GM12891 (cell line): ENCODE results near the gene MORN2.

Source experiments
- DNase-seq: peaks from one replicate; pipeline ENCODE4 v3.0.0; 2011; ENCODE audit warnings: low spot score; ENCODE audit not compliant: insufficient read length
- FAIRE-seq: peaks from 2 replicates; lab custom pipeline; 2011; peaks lifted over from hg19 to GRCh38; lab: Jason Lieb, UNC
- PAX5 ChIP-seq: IDR thresholded peaks from 2 replicates; pipeline ENCODE4 v1.6.1; 2011; ENCODE audit warnings: low read length, moderate library complexity, mild to moderate bottlenecking; ENCODE audit not compliant: insufficient read depth, severe bottlenecking
- POLR2A ChIP-seq: IDR thresholded peaks from 2 replicates; pipeline ENCODE4 v1.6.1; 2011; ENCODE audit warnings: low read depth, low read length, control low read depth
- POLR2AphosphoS5 ChIP-seq: IDR thresholded peaks from 2 replicates; pipeline ENCODE4 v1.6.1; 2011; ENCODE audit warnings: low read depth, low read length, control low read depth
- POU2F2 ChIP-seq: IDR thresholded peaks from 2 replicates; pipeline ENCODE4 v1.6.1; 2011; ENCODE audit warnings: low read depth, mild to moderate bottlenecking, control low read depth, low read length, moderate library complexity
- SPI1 ChIP-seq: IDR thresholded peaks from 2 replicates; pipeline ENCODE4 v1.6.1; 2011; ENCODE audit warnings: low read depth, low read length, control low read depth
- TAF1 ChIP-seq: IDR thresholded peaks from 2 replicates; pipeline ENCODE4 v1.6.1; 2011; ENCODE audit warnings: low read depth, low read length, control low read depth

The MORN2 gene

DNA sequence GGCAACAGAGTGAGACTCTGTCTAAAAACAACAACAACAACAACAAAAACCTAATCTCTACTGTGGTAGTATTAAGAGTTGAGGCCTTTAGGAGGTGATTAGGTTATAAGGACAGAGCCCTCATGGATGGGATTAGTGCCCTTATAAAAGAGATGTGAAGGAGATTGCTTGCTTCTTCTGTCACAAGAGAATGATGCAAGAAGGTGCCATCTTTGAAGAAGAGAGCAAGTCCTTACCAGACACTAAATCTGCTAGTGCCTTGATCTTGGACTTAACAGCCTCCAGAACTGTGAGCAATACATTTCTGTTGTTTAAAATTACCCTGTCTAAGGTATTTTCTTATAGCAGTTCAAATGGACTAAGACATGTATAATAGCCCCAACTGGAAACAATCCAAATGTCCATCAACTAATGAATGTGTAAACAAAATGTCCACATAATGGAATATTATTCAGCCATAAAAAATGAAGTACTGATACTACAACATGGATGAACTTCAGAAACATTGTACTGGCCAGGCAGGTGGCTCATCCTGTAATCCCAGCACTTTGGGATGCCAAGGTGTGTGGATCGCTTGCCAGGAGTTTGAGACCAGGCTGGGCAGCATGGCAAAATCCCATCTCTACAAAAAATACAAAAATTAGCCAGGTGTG, 12.3 kb downstream of the MORN2 start:
- no peak for DNase-seq
- no peak for FAIRE-seq
- no peak for TF ChIP-seq PAX5
- TF ChIP-seq POLR2A: no peak
- no peak for TF ChIP-seq POU2F2
- no peak for TF ChIP-seq POLR2AphosphoS5
- TF ChIP-seq SPI1: no peak
- no peak for TF ChIP-seq TAF1

DNA sequence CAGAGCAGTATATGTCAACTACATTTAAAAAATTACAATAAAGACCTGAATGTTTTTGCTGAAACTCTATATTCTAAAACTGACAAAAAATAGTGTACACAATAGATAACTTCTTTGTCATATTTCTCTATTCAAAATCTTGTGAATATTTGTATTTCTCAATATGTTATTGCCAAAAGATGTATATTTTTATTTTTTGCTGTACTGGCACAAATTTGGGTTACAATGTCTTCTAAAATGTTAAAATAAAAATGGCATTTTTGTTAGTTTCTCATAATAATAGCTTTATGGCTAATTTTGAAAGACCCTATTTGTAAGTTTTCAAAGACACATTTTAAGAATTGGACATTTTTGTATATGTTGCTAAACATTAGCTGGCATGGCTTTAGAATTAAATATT, 13.3 kb downstream of the MORN2 start:
- TF ChIP-seq TAF1: no peak
- DNase-seq: no peak
- FAIRE-seq: no peak

DNA sequence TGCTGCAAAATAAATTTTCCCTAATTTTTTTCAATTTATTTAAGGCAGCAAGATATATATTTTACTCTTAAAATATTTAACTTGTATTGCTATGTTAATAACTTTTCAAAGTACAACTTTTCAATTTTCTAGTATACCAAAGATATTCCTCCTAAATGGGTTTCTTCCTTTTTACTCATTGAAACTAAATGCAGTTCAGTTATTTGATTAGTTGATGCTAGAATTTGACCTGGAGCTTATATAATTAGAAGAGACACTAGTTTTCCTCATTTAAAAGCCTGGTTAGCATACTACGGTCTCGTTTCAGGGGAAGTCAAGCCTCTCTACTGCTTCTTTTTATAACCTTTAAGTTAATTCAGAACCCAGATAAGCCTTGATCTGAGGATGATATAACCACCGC, 13.8 kb downstream of the MORN2 start, which contains the start of gene ARHGEF33:
Gene ARHGEF33, plus strand, starts transcription at position 301 of the 400 bp plus-strand sequence. CDS start 29,573 bp downstream, outside the sequence.
- DNase-seq (no peak), FAIRE-seq (no peak)
- TF ChIP-seq POLR2A (no peak), POLR2AphosphoS5 (no peak), TAF1 (no peak), PAX5 (no peak), SPI1 (no peak), POU2F2 (no peak)

DNA sequence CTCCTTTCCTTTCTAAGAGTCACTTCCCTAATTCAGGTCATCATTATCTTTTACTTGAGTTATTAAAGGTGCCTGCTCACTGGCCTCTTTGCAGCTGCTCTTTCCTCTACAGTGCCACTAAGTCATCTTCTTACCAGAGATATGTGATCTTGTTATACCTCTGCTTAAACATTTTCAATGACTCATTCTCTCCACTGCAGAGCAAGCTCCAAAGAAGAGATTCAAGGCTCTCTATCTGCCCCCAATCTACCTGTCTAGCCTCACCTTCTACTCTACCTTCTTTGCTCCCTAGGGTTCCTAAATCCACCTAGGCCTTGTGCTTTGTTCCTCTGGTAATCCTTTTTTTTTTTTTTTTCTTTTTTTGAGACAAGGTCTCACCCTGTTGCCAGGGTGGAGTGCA, 17.0 kb downstream of the MORN2 start:
- FAIRE-seq: no peak
- TF ChIP-seq POLR2A (no peak), TAF1 (no peak), SPI1 (peak; percentile 31; the same call in 1 of the 2 replicates), POLR2AphosphoS5 (no peak), PAX5 (no peak)
- DNase-seq: no peak

DNA sequence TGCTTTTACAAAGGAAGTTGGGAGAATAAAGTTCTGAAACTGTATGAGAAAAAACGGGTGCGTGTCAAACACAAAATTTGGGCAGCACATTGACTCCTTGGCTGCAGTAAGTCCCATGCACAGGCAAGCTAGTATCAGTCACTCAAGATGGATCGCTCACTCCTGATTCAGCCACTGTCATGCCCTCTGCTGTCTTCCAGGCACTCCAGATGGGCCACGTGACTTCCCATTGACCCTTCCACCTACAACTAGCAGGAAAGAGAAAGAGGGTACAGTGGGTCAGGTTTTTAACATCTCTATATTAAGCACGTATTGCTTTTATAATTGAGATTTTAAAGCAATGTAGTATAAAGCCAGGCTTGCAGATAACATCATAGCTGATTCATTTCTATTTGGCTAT, 22.5 kb downstream of the MORN2 start:
- FAIRE-seq (no peak), DNase-seq (no peak)
- no peak for TF ChIP-seq POU2F2
- no peak for TF ChIP-seq SPI1
- no peak for TF ChIP-seq TAF1
- TF ChIP-seq PAX5: no peak
- TF ChIP-seq POLR2AphosphoS5: no peak
- no peak for TF ChIP-seq POLR2A

DNA sequence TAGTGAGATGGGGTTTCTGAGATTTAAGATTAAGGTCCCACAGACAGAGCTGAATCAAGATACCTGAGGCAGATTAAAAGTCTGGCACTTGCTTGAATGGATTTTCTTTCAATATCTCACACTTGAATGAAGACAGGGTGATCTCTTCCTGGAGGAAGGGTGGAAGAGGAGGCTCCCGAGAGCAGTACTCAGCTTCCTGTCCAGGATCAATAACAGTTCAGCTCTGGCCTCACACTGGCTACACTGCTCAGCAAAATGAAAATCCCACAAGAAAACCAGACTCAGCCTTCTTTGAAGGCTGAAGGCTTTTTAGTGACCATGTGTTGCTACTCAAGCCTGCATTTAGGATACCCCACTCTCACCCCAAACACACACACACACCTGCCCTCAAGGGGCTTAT, 24.9 kb downstream of the MORN2 start:
- no peak for TF ChIP-seq POLR2AphosphoS5
- no peak for TF ChIP-seq SPI1
- TF ChIP-seq POU2F2: no peak
- no peak for TF ChIP-seq PAX5
- TF ChIP-seq POLR2A: no peak
- no peak for TF ChIP-seq TAF1
- FAIRE-seq (no peak), DNase-seq (no peak)

DNA sequence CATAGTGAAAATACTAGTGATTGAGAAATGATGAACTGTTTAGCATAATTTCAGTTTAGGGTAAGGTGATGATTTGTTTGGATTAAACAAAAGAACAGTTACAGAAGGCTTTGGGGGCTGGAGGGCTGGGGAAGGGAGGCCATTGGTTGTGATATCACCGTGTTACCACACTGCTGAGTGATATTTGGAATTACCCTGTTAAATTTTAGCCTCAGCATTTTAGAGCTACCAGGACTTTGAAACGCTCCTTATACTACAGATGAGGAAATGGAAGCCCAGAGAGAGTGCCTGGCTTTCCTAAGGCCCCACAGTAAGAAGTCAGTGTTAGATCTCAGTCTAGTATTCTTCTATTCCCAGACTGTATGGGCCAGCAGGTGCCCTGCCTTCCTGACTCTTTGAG, 29.5 kb downstream of the MORN2 start:
- no peak for FAIRE-seq
- DNase-seq: no peak
- TF ChIP-seq TAF1: no peak
- TF ChIP-seq POU2F2: no peak
- no peak for TF ChIP-seq SPI1
- TF ChIP-seq POLR2AphosphoS5: no peak

DNA sequence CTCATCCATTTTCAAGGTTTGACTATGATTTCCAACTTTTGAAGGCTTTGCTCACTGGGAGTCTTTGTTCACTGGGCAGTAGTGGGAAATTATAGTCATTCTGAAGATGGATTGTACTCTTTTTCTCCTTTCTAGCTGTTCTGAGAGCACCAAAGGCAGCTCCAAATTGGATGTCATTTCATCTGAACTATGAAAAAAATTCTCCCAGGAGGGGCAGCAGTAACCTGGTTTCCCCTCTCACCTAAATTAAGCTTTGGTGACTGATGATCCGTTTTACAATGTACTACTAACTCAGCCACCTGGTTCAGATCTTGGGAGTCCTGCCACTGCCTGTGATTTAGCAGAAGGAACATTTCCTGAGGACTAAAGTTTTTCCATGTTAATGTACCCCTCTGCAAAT, 31.5 kb downstream of the MORN2 start:
- DNase-seq (no peak), FAIRE-seq (no peak)
- TF ChIP-seq SPI1 (no peak), PAX5 (no peak), POLR2AphosphoS5 (no peak), POU2F2 (no peak)

DNA sequence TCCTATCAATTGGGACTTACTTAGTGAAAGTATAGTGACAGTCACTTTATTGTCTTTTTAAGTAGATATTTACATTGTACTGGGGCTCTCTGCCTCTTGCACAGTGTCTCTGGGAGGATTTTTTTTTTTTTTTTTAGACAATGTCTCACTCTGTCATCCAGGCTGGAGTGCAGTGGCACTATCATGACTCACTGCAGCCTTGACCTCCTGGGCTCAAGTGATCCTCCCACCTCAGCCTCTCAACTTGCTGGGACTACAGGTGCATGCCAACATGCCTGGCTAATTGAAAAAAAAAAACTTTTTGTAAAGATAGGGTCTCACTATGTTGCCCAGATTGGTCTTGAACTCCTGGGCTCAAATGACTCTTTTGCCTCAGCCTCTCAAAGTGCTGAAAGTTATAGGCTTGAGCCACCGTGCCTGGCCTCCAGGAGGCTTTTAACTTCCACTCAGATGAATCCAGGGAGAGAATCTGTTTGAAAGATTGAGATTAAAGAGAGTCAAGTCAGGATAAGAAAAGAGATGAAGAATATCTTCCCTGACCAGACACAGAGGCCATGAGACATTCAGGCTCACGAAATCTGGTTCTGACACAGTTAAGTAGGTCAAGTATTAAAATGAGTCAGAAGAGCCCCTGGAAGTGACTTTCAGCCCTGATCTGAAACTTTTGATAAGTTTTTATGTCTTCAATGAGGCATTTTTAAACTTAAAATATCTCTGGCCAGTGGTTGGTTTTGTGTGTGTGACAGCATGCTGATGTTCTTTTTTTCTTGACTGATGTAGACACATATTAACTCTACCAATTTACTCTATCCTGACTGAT, 32.2 kb downstream of the MORN2 start:
- TF ChIP-seq TAF1 (no peak), POLR2A (no peak), POU2F2 (no peak), POLR2AphosphoS5 (no peak), SPI1 (no peak), PAX5 (no peak)
- no peak for FAIRE-seq
- peak; percentile 17 for DNase-seq

DNA sequence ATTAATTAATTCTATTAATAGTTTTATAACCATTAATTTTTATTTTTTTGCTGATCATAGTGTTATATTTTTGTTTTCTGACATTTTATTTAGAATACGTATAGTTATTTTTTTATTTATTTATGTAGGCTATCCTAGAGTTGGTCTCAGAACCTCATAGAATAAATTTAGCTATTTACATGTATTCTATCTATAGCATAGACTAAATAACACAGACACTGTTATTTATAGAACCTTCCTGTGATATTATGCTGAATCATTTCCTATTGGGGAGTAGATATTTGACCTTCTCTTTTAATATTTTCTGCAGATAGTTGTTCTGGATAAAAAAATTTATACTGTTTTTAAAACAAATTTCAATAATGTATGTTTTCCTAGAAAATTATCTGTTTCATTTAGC, 34.1 kb downstream of the MORN2 start:
- TF ChIP-seq POLR2A: no peak
- no peak for FAIRE-seq

DNA sequence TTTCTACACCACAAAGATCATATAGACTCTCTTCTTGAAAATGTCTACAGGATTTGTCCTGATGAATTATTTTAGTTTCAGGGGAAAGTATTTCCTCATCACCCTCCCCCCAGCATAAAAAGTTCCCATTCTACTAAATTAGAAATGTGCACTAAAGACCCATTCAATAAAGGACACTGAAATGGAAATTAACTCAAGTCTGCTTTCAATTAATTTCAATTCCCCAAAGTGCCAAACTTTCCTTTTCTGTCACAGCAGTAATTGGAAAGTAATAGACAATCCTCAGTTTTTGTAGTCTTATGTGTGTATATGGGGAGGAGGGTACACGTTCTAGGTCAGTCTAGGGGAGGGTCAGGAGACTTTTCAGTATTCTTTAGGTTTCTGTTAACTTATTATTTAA, 35.4 kb downstream of the MORN2 start:
- TF ChIP-seq POLR2AphosphoS5: no peak
- no peak for TF ChIP-seq TAF1
- TF ChIP-seq POU2F2: no peak
- TF ChIP-seq POLR2A: no peak
- no peak for TF ChIP-seq PAX5
- no peak for TF ChIP-seq SPI1
- FAIRE-seq (no peak), DNase-seq (no peak)

More for the DNA sequence above, 34.1 kb downstream of the MORN2 start:
- no peak for DNase-seq
